DOHH2 (cell line): ENCODE measurements around the gene MACF1.

ENCODE experiments used
- EZH2phosphoT487 ChIP-seq: fragments of 200-600 bp; sonication (generic); IDR thresholded peaks from 2 replicates; pipeline ENCODE4 v1.6.1; 2017; ENCODE audit warnings: borderline replicate concordance, mild to moderate bottlenecking, antibody characterized with exemption, low read length, moderate library complexity, mixed read lengths
- TF ChIP-seq, protein P1 (sequence below): fragments of 200-600 bp; sonication (generic); IDR thresholded peaks from one replicate; pipeline ENCODE4 v1.5.1; 2014; ENCODE audit warnings: antibody characterized with exemption, mild to moderate bottlenecking, low read depth, low read length; ENCODE audit not compliant: poor library complexity, severe bottlenecking

DNA sequence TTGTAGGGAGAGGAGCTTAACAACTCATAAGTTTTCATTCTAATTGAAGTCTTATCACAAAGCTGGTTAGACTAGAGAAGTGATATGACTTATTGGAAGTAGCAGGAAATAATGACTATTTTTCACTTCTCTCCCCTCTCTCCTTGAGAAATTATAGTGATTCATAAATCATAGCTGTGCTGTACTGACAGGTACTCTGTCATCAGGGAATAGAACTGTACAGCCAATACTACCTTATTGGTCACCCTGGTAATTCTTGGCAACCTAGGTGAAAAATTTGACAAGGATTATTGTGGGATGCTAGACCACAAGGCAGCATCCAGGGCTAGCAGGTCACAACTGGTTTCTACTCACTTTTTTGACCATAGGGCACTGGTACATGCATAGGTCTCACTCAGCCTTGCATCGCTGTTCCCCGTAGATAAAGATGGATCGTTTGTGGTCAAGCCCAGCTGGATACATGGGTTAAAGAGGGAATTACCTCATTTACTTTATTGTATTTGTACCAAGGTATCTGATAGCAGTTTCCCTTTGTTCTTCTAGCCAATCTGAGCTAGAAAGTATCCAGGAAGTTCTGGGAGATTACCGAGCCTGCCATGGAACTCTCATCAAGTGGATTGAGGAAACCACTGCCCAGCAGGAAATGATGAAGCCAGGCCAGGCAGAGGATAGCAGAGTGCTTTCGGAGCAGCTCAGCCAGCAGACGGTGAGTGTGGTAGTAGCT, 113.6 kb downstream of the MACF1 start:
- TF ChIP-seq, protein P1, sequence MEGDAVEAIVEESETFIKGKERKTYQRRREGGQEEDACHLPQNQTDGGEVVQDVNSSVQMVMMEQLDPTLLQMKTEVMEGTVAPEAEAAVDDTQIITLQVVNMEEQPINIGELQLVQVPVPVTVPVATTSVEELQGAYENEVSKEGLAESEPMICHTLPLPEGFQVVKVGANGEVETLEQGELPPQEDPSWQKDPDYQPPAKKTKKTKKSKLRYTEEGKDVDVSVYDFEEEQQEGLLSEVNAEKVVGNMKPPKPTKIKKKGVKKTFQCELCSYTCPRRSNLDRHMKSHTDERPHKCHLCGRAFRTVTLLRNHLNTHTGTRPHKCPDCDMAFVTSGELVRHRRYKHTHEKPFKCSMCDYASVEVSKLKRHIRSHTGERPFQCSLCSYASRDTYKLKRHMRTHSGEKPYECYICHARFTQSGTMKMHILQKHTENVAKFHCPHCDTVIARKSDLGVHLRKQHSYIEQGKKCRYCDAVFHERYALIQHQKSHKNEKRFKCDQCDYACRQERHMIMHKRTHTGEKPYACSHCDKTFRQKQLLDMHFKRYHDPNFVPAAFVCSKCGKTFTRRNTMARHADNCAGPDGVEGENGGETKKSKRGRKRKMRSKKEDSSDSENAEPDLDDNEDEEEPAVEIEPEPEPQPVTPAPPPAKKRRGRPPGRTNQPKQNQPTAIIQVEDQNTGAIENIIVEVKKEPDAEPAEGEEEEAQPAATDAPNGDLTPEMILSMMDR = no peak
- TF ChIP-seq EZH2phosphoT487 = no peak
